Thyroid gland (tissue), 4 donors: ENCODE measurements around the gene TTLL7. TPM values are rescaled to one million over a fixed set of nuclear protein-coding genes. Genes with fewer than 3 reads are reported as not detected.

Experiments
- DNase-seq, 2 donors: peaks; one replicate each; pipeline ENCODE4 v3.0.0-alpha.2; 2019
- H3K27ac ChIP-seq, 3 donors: fragments of 200-600 bp; sonication (generic); 1 replicate in 2 of 3; 2 replicates in 1 of 3; pipeline ENCODE4 v1.5.1; 2016 to 2019; ENCODE audit warnings: mild to moderate bottlenecking in 1 of 3, moderate library complexity in 1 of 3
- H3K27me3 ChIP-seq: fragments of 200-600 bp; sonication (generic); one replicate; pipeline ENCODE4 v1.5.1; 2019
- H3K36me3 ChIP-seq, 2 donors: fragments of 200-600 bp; sonication (generic); one replicate each; pipeline ENCODE4 v1.5.1; 2016 to 2019
- H3K4me1 ChIP-seq, 2 donors: fragments of 200-600 bp; sonication (generic); one replicate each; pipeline ENCODE4 v1.5.1; 2017 to 2019
- H3K4me3 ChIP-seq, 3 donors: fragments of 200-600 bp; sonication (generic); replicated peaks in 1 of 3; 1 replicate in 2 of 3; 2 replicates in 1 of 3; pipeline ENCODE4 v1.5.1; 2016; ENCODE audit warnings: mild to moderate bottlenecking in 1 of 3
- H3K9me3 ChIP-seq: fragments of 200-600 bp; sonication (generic); one replicate; pipeline ENCODE4 v1.5.1; 2017
- CTCF ChIP-seq, 6 experiments: fragments of 200-600 bp in 3 of 6; fragments of 450-650 bp in 3 of 6; sonication (generic) in 3 of 6; IDR thresholded peaks; one replicate each; pipeline ENCODE4 v1.5.1; 2016 to 2019; ENCODE audit warnings: antibody characterized with exemption in 6 of 6, mild to moderate bottlenecking in 2 of 6, inconsistent platforms in 1 of 6, moderate library complexity in 1 of 6
- POLR2A ChIP-seq, 2 donors: fragments of 450-650 bp; IDR thresholded peaks; one replicate each; pipeline ENCODE4 v1.6.1; 2017; ENCODE audit warnings: antibody characterized with exemption in 2 of 2, mild to moderate bottlenecking in 2 of 2, moderate library complexity in 1 of 2
- WGBS, 2 donors: methylation state at CpG; one replicate each; pipeline ENCODE4 v1.1.5; 2017; 5-methylcytosine and 5-hydroxymethylcytosine counted together
- intact Hi-C: fragments of 100-400 bp; cut with DNase I; formaldehyde crosslinking; loops from one replicate; pipeline ENCODE4 v1.15.1; 2023
- total RNA-seq, 4 donors: library from RNA; depleted of rRNA; stranded (reverse); fragments of >200 nt; gene quantifications; one replicate each; pipeline ENCODE4 v1.2.3, GENCODE V29; 2016

TTLL7 gene
- total RNA-seq, 4 donors from 2014 or later = 7.8 to 22.7 (median 12.8) TPM

GRCh38 chr1:83849191-83850061, 149.5 kb downstream of the TTLL7 start:
- TF ChIP-seq POLR2A (IDR thresholded peaks at IDR 0.05) = no peak
- Histone ChIP-seq H3K4me1 (no peaks in the 10 kb centered on the region), H3K9me3 (no peaks in the 10 kb centered on the region), H3K4me3 (no peak overlapping the region), H3K27me3 (no peaks in the 10 kb centered on the region), H3K27ac (no peak overlapping the region), H3K36me3 (no peaks in the 10 kb centered on the region)
- intact Hi-C loops = no loop called here
- no peak for DNase-seq
- WGBS, 2 donors = 95 to 96% methylated on average over 3 of the region's 3 CpGs

GRCh38 chr1:83846138-83846537, 152.8 kb downstream of the TTLL7 start:
- DNase-seq = no peak
- Histone ChIP-seq H3K4me3 (no peak overlapping the region), H3K27me3 (no peaks in the 10 kb centered on the region), H3K27ac (no peak overlapping the region), H3K36me3 (no peaks in the 10 kb centered on the region), H3K9me3 (no peaks in the 10 kb centered on the region), H3K4me1 (no peaks in the 10 kb centered on the region)
- intact Hi-C loops = no loop called here
- WGBS, 2 donors = 97 to 100% methylated on average over 1 of the region's 1 CpG
- no peak for TF ChIP-seq CTCF (IDR thresholded peaks at IDR 0.05)
- TF ChIP-seq POLR2A (IDR thresholded peaks at IDR 0.05) = no peak

DNA sequence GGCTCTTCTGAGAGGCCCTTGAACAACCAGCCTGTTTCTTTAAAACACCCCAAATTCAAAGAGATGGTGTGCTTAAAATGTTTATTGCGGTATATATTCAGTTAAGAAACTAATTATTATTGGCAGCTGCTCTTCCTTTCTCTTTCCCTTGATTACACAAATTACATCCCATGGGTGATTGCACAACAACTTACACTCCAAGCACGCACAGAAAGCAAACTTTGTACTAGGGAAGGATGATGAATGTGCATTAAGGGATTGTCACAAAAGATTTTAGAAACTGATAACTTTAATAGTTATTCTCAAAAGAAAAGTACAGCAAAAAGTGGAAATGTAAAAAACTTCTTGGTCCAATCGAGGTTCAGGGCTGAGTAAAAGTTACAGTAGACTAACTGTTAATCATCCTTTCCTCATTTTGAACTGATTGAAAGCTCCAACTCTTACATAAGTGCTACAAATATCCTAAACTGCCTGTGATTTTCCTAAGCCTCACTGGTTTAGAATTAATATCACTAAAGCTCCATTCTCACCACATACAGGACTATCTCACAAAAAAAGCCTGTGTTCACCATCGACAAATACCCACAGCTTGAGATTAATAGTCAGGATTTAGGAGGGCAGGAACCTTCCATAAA, 153.4 kb downstream of the TTLL7 start:
- intact Hi-C loops = no loop called here
- Histone ChIP-seq H3K4me3 (no peak overlapping the region), H3K4me1 (no peaks in the 10 kb centered on the region), H3K27me3 (no peaks in the 10 kb centered on the region), H3K9me3 (no peaks in the 10 kb centered on the region), H3K36me3 (no peaks in the 10 kb centered on the region), H3K27ac (no peak overlapping the region)
- 64 to 74% methylated on average over 4 of the region's 4 CpGs for WGBS, 2 donors
- TF ChIP-seq CTCF (IDR thresholded peaks at IDR 0.05) (no peak), POLR2A (IDR thresholded peaks at IDR 0.05) (no peak)
- no peak for DNase-seq

DNA sequence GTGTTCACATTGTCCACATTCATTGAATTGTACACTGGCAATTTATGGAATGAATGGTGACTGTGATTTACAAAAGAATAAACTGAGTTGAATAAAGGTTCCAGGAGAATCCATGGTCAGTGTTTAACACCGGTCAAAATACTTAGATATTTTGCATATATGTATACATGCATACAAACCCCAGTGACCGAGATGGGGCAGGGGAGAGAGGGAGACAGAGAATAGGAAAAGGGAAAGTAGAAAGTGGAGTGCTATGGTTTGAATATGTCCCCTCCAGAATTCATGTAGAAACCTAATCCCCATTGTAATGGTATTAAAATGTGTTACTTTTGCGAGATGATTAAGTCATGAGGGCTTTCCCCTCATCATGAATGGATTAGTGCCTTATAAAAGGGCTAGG, 154.4 kb downstream of the TTLL7 start:
- no peak for DNase-seq
- Histone ChIP-seq H3K9me3 (no peaks in the 10 kb centered on the region), H3K27ac (no peak overlapping the region), H3K4me3 (no peak overlapping the region), H3K4me1 (no peaks in the 10 kb centered on the region), H3K36me3 (no peaks in the 10 kb centered on the region), H3K27me3 (no peaks in the 10 kb centered on the region)
- TF ChIP-seq CTCF (IDR thresholded peaks at IDR 0.05) (no peak), POLR2A (IDR thresholded peaks at IDR 0.05) (no peak)
- intact Hi-C loops = no loop called here
- 96 to 97% methylated on average over 3 of the region's 3 CpGs for WGBS, 2 donors

DNA sequence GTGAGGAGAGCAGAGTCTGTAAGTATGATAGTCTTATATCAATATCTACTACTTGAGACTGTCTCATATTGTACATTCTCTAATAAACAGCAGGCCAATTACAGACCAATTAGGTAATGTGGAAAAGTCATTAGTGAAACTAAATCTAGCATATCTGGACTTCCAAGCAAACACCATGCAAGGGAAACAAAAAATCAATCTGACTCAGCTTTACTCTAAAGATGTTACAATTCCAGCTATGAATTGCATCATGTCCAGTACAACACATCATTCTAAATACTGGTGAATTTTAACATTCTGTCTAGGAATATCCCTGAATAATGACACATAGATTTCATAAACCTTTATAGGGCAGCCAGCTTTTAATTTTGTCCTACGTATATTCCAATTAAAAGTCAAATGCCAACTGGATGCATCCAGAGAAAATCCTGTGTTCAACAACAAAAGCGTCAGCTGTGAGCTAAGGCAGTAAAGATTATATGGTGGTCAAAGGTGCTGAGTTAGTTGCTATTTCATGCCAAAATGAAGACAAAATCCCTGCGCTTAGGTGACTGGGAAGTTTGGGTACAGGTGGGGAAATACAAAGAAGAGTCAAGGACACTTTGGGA, 159.3 kb downstream of the TTLL7 start:
- DNase-seq = no peak
- no peak overlapping the region for H3K27ac ChIP-seq
- no peaks in the 10 kb centered on the region for H3K4me1 ChIP-seq
- intact Hi-C loops = no loop called here
- H3K27me3 ChIP-seq = no peaks in the 10 kb centered on the region
- TF ChIP-seq CTCF (IDR thresholded peaks at IDR 0.05) = no peak
- TF ChIP-seq POLR2A (IDR thresholded peaks at IDR 0.05) = no peak
- H3K9me3 ChIP-seq = no peaks in the 10 kb centered on the region
- no peaks in the 10 kb centered on the region for H3K36me3 ChIP-seq
- H3K4me3 ChIP-seq = no peak overlapping the region
- WGBS, 2 donors = 96 to 97% methylated on average over 3 of the region's 3 CpGs
